Left lung (tissue), 10 donors: ENCODE results near the gene VRK3. TPM values are rescaled to one million over a fixed set of nuclear protein-coding genes. Genes with fewer than 3 reads are reported as not detected.
A peak's percentile ranks its signal among the peaks of the same experiment; 100 is the strongest.

Experiments used
- ATAC-seq: fragments of 200-7000 bp; cut with Tn5 transposase; one replicate; pipeline ENCODE4 v1.9.1; 2020; ENCODE audit warnings: moderate library complexity
- DNase-seq, 4 donors: peaks; one replicate each; pipeline ENCODE4 v3.0.0-alpha.2; 2013 to 2020
- H3K27ac ChIP-seq, 2 donors: fragments of 200-600 bp; sonication (generic) in 1 of 2; one replicate each; pipeline versions ENCODE4 v1.5.0 to v1.8.0; 2020 to 2021
- H3K27me3 ChIP-seq, 2 donors: fragments of 200-600 bp; sonication (generic) in 1 of 2; one replicate each; pipeline versions ENCODE4 v1.5.0 to v1.8.0; 2020 to 2021
- H3K36me3 ChIP-seq, 2 donors: fragments of 200-600 bp; sonication (generic) in 1 of 2; one replicate each; pipeline versions ENCODE4 v1.5.0 to v1.8.0; 2020 to 2021
- H3K4me1 ChIP-seq, 2 donors: fragments of 200-600 bp; one replicate each; pipeline ENCODE4 v1.8.0; 2021
- H3K4me3 ChIP-seq, 2 donors: fragments of 200-600 bp; sonication (generic) in 1 of 2; one replicate each; pipeline versions ENCODE4 v1.5.0 to v1.8.0; 2020 to 2021; ENCODE audit warnings: mild to moderate bottlenecking in 1 of 2
- H3K9me3 ChIP-seq, 2 donors: fragments of 200-600 bp; sonication (generic) in 1 of 2; one replicate each; pipeline versions ENCODE4 v1.5.0 to v1.8.0; 2020 to 2021
- intact Hi-C, 2 donors: fragments of 100-400 bp; cut with DNase I; formaldehyde crosslinking; loops; one replicate each; pipeline versions ENCODE4 v1.11.2 to v1.14.2; 2022
- polyA plus RNA-seq, 6 donors: library from polyadenylated mRNA; unstranded; fragments of 120-200 nt; gene quantifications; one replicate each; pipeline ENCODE4 v1.2.1, GENCODE V29; 2013; ENCODE audit not compliant: insufficient read length in 6 of 6
- total RNA-seq, 2 donors: library from RNA; stranded (reverse); fragmentation: NEBNext Ultra II Directional; extraction: Animal tissue kit (Norgen Biotek cat#: 25700); gene quantifications; one replicate each; pipeline ENCODE4 v1.2.1, GENCODE V29; 2021
- TF ChIP-seq, protein P1 (sequence below), 2 donors: fragments of 200-600 bp; sonication (generic) in 1 of 2; IDR thresholded peaks; one replicate each; pipeline versions ENCODE4 v1.5.0 to v1.8.0; 2021; ENCODE audit warnings: antibody characterized with exemption in 2 of 2
- donor health status: DM: no; HTN: yes; CAD: no.
- donor health status: DM: no; HTN: no; CAD: no.

Gene VRK3
- total and polyA plus RNA-seq, 8 donors = 37.5 to 43.4 (median 39.4) TPM

GRCh38 chr19:49987159-49987698 is 37.9 kb downstream of the VRK3 start:
- Histone ChIP-seq H3K4me1 (no peaks in the 10 kb centered on the region), H3K27me3 (no peaks in the 10 kb centered on the region), H3K36me3 (peaks cover 0 to 85% of the 10 kb centered on the region in 2 donors), H3K4me3 (no peak overlapping the region), H3K27ac (no peak overlapping the region), H3K9me3 (no peaks in the 10 kb centered on the region)
- peak; percentile 98 for ATAC-seq
- TF ChIP-seq, protein P1, sequence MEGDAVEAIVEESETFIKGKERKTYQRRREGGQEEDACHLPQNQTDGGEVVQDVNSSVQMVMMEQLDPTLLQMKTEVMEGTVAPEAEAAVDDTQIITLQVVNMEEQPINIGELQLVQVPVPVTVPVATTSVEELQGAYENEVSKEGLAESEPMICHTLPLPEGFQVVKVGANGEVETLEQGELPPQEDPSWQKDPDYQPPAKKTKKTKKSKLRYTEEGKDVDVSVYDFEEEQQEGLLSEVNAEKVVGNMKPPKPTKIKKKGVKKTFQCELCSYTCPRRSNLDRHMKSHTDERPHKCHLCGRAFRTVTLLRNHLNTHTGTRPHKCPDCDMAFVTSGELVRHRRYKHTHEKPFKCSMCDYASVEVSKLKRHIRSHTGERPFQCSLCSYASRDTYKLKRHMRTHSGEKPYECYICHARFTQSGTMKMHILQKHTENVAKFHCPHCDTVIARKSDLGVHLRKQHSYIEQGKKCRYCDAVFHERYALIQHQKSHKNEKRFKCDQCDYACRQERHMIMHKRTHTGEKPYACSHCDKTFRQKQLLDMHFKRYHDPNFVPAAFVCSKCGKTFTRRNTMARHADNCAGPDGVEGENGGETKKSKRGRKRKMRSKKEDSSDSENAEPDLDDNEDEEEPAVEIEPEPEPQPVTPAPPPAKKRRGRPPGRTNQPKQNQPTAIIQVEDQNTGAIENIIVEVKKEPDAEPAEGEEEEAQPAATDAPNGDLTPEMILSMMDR (IDR thresholded peaks at IDR 0.05) = peak in 1 of 2 donors; percentile 10
- intact Hi-C loops = loop anchor here in 1 of 2 donors (10.0 kb wide), 1 partner anchor 52 kb away; no protein-coding TSS in a partner anchor
- DNase-seq = peak; percentile 86 to 94 (median 92)

GRCh38 chr19:49986354-49986753 is 38.8 kb downstream of the VRK3 start:
- no peak overlapping the region for H3K27ac ChIP-seq
- DNase-seq = no peak
- H3K4me3 ChIP-seq = no peak overlapping the region
- intact Hi-C loops = loop anchor here in 1 of 2 donors (10.0 kb wide), 1 partner anchor 52 kb away; no protein-coding TSS in a partner anchor
- ATAC-seq = no peak
- H3K36me3 ChIP-seq = peaks cover 0 to 85% of the 10 kb centered on the region in 2 donors
- no peaks in the 10 kb centered on the region for H3K27me3 ChIP-seq
- TF ChIP-seq, protein P1 (IDR thresholded peaks at IDR 0.05) = no peak
- no peaks in the 10 kb centered on the region for H3K4me1 ChIP-seq
- H3K9me3 ChIP-seq = no peaks in the 10 kb centered on the region

DNA sequence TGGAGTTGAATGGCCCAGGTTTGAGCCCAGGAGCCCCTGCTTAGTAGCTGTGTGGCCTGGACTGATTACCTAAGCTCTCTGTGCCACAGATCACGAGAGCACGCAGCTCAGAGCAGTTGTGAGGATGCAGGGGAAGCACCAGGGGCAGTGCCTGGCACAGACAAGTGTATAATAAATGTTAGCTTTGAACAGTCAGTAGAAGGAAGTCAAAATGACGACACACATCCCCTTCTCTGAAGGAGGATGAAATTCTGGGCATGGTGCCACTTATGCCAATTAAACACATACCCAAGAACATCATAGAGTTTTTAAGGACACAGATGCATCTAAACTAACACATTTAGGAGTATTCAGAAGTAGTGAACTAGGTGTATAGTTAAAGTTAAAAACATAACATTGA is 39.3 kb downstream of the VRK3 start:
- intact Hi-C loops = loop anchor here in 1 of 2 donors (10.0 kb wide), 1 partner anchor 51 kb away; no protein-coding TSS in a partner anchor
- H3K27me3 ChIP-seq = no peaks in the 10 kb centered on the region
- TF ChIP-seq, protein P1 (IDR thresholded peaks at IDR 0.05) = no peak
- no peaks in the 10 kb centered on the region for H3K4me1 ChIP-seq
- no peak overlapping the region for H3K27ac ChIP-seq
- no peak overlapping the region for H3K4me3 ChIP-seq
- peak in 1 of 4 donors; percentile 12 for DNase-seq
- no peaks in the 10 kb centered on the region for H3K9me3 ChIP-seq
- ATAC-seq = no peak
- H3K36me3 ChIP-seq = peaks cover 0 to 84% of the 10 kb centered on the region in 2 donors

GRCh38 chr19:49984491-49984890 is 40.7 kb downstream of the VRK3 start:
- no peaks in the 10 kb centered on the region for H3K4me1 ChIP-seq
- ATAC-seq = no peak
- H3K4me3 ChIP-seq = no peak overlapping the region
- H3K27me3 ChIP-seq = no peaks in the 10 kb centered on the region
- no peak overlapping the region for H3K27ac ChIP-seq
- intact Hi-C loops = loop anchor here (5.0 to 10.0 kb wide), 2 partner anchors 42 to 50 kb away; no protein-coding TSS in a partner anchor
- TF ChIP-seq, protein P1 (IDR thresholded peaks at IDR 0.05) = no peak
- H3K9me3 ChIP-seq = no peaks in the 10 kb centered on the region
- DNase-seq = no peak
- peaks cover 0 to 83% of the 10 kb centered on the region in 2 donors for H3K36me3 ChIP-seq

GRCh38 chr19:49983645-49984229 is 41.4 kb downstream of the VRK3 start:
- Histone ChIP-seq H3K4me3 (no peak overlapping the region), H3K9me3 (no peaks in the 10 kb centered on the region), H3K27me3 (no peaks in the 10 kb centered on the region), H3K36me3 (peaks cover 0 to 83% of the 10 kb centered on the region in 2 donors), H3K27ac (no peak overlapping the region), H3K4me1 (no peaks in the 10 kb centered on the region)
- TF ChIP-seq, protein P1 (IDR thresholded peaks at IDR 0.05) = peak; percentile 74 to 84
- intact Hi-C loops = loop anchor here (5.0 to 10.0 kb wide), 2 partner anchors 41 to 49 kb away; no protein-coding TSS in a partner anchor
- ATAC-seq (peak; percentile 57), DNase-seq (peak in 3 of 4 donors; percentile 24 to 54 (median 48))
